Suprapubic skin (tissue), 4 donors: Measurements from ENCODE around the gene JAKMIP3.
"Not testable (repeated sequence)": the region's sequence is repeated elsewhere in the genome, so short reads cannot be mapped to it uniquely, and the experiment has no call there.

ENCODE experiments used
- POLR2A ChIP-seq, 2 donors: fragments of 450-650 bp; IDR thresholded peaks; one replicate each; pipeline ENCODE4 v1.6.1; 2017; ENCODE audit warnings: antibody characterized with exemption in 2 of 2, mild to moderate bottlenecking in 2 of 2, moderate library complexity in 2 of 2
- POLR2AphosphoS5 ChIP-seq, 3 donors: sonication (generic); formaldehyde crosslinking; IDR thresholded peaks; one replicate each; pipeline ENCODE4 v1.6.1; 2017; ENCODE audit warnings: antibody characterized with exemption in 3 of 3
- TF ChIP-seq, protein P1 (sequence below), 2 donors: fragments of 200-600 bp in 1 of 2; fragments of 450-650 bp in 1 of 2; sonication (generic) in 1 of 2; IDR thresholded peaks; one replicate each; pipeline ENCODE4 v1.5.1; 2016 to 2019; ENCODE audit warnings: antibody characterized with exemption in 2 of 2, mild to moderate bottlenecking in 1 of 2, moderate library complexity in 1 of 2

DNA sequence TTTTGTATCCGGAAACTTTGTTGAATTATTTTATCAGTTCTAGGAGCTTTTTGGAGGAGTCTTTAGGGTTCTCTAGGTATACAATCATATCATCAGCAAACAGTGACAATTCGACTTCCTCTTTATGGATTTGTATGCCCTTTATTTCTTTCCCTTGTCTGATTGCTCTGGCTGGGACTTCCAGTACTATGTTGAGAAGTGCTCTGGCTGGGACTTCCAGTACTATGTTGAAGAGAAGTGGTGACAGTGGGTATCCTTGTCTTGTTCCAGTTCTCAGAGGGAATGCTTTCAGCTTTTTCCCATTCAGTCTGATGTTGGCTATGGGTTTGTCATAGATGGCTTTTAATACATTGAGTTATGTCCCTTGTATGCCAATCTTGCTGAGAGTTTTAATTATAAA, 18.6 kb downstream of the JAKMIP3 start:
- TF ChIP-seq, protein P1, sequence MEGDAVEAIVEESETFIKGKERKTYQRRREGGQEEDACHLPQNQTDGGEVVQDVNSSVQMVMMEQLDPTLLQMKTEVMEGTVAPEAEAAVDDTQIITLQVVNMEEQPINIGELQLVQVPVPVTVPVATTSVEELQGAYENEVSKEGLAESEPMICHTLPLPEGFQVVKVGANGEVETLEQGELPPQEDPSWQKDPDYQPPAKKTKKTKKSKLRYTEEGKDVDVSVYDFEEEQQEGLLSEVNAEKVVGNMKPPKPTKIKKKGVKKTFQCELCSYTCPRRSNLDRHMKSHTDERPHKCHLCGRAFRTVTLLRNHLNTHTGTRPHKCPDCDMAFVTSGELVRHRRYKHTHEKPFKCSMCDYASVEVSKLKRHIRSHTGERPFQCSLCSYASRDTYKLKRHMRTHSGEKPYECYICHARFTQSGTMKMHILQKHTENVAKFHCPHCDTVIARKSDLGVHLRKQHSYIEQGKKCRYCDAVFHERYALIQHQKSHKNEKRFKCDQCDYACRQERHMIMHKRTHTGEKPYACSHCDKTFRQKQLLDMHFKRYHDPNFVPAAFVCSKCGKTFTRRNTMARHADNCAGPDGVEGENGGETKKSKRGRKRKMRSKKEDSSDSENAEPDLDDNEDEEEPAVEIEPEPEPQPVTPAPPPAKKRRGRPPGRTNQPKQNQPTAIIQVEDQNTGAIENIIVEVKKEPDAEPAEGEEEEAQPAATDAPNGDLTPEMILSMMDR (IDR thresholded peaks at IDR 0.05), result not testable (repeated sequence)
- not testable (repeated sequence) for TF ChIP-seq POLR2A, POLR2AphosphoS5 (IDR thresholded peaks at IDR 0.05)
